GM12878 (cell line): Measurements from ENCODE around the gene SPEM2. TPM values are rescaled to one million over a fixed set of nuclear protein-coding genes. Genes with fewer than 3 reads are reported as not detected.

Source experiments
- ATAC-seq: fragments of 200-7000 bp; cut with Tn5 transposase; 3 replicates; pipeline ENCODE4 v1.9.1; 2020; ENCODE audit warnings: mild to moderate bottlenecking, moderate library complexity
- BruUV-seq: library from RNA; stranded (reverse); fragments of 400-500 nt; replicated peaks from 2 replicates; lab custom pipeline; 2021; lab: Mats Ljungman, UMichigan
- CTCF ChIA-PET: fragments of 300-600 bp; sonication (Branson Sonifier 250); formaldehyde crosslinking; extraction: SDS; loops from one replicate; lab custom pipeline; 2021; ENCODE audit warnings: inconsistent platforms; lab: Yijun Ruan, JAX
- POLR2A ChIA-PET: fragments of 350-600 bp; formaldehyde crosslinking; extraction: SDS; loops from one replicate; lab custom pipeline; 2021; ENCODE audit warnings: inconsistent platforms; lab: Charles Lee
- RAD21 ChIA-PET: fragments of 300-600 bp; sonication (Branson Sonifier 250); formaldehyde crosslinking; loops from one replicate; lab custom pipeline; 2023; ENCODE audit warnings: antibody characterized with exemption; ENCODE audit not compliant: unreplicated experiment; lab: Charles Lee
- SMC1A ChIA-PET: fragments of 300-600 bp; sonication (Branson Sonifier 250); formaldehyde crosslinking; loops from one replicate; lab custom pipeline; 2023; ENCODE audit not compliant: unreplicated experiment, uncharacterized antibody; lab: Charles Lee
- DNase-seq: peaks from one replicate; pipeline ENCODE4 v3.0.0-alpha.2; 2011; ENCODE audit warnings: low read depth, low spot score
- FAIRE-seq: peaks from 3 replicates; lab custom pipeline; 2011; peaks lifted over from hg19 to GRCh38; lab: Jason Lieb, UNC
- H2AFZ ChIP-seq: 2 replicates; pipeline ENCODE4 v1.6.0; 2011; ENCODE audit warnings: low read depth, low read length, control low read depth; ENCODE audit not compliant: control insufficient read depth
- H3K27ac ChIP-seq: 2 replicates; pipeline ENCODE4 v1.5.1; 2011; ENCODE audit warnings: control low read depth; ENCODE audit not compliant: control insufficient read depth, insufficient read depth
- H3K27me3 ChIP-seq, 2 experiments: replicated peaks in 1 of 2; 2 replicates each; pipeline versions ENCODE4 v1.6.0 to v1.6.1; 2011; ENCODE audit warnings: low read length in 1 of 2; ENCODE audit not compliant: control insufficient read depth in 2 of 2, insufficient read depth in 2 of 2
- H3K36me3 ChIP-seq, 2 experiments: 2 replicates each; pipeline ENCODE4 v1.5.1; 2011; ENCODE audit warnings: low read length in 1 of 2; ENCODE audit not compliant: control insufficient read depth in 2 of 2, insufficient read depth in 2 of 2
- H3K4me1 ChIP-seq: 2 replicates; pipeline ENCODE4 v1.6.1; 2011; ENCODE audit warnings: mild to moderate bottlenecking, low read length, moderate library complexity, mixed read lengths; ENCODE audit not compliant: control insufficient read depth, insufficient read depth
- H3K4me2 ChIP-seq: 2 replicates; pipeline ENCODE4 v1.6.0; 2011; ENCODE audit warnings: control low read depth; ENCODE audit not compliant: control insufficient read depth, insufficient read depth
- H3K4me3 ChIP-seq: fragments of 200-600 bp; sonication (generic); 2 replicates; pipeline ENCODE4 v1.5.1; 2016
- H3K79me2 ChIP-seq: 2 replicates; pipeline ENCODE4 v1.6.0; 2011; ENCODE audit warnings: low read length; ENCODE audit not compliant: control insufficient read depth, insufficient read depth
- H3K9ac ChIP-seq: 2 replicates; pipeline ENCODE4 v1.8.0; 2011; ENCODE audit warnings: low read length, control low read depth, mixed read lengths; ENCODE audit not compliant: control insufficient read depth, insufficient read depth
- H3K9me3 ChIP-seq: replicated peaks from 3 replicates; pipeline ENCODE4 v1.5.1; 2011; ENCODE audit warnings: mild to moderate bottlenecking, low read length; ENCODE audit not compliant: control insufficient read depth, insufficient read depth
- H4K20me1 ChIP-seq: 2 replicates; pipeline ENCODE4 v1.6.0; 2011; ENCODE audit not compliant: control insufficient read depth, insufficient read depth
- E4F1 ChIP-seq: fragments of 450-650 bp; IDR thresholded peaks from 2 replicates; pipeline ENCODE4 v1.6.1; 2018; ENCODE audit warnings: borderline replicate concordance, mild to moderate bottlenecking; ENCODE audit not compliant: partially characterized antibody
- NBN ChIP-seq: fragments of 450-650 bp; IDR thresholded peaks from 2 replicates; pipeline ENCODE4 v1.6.1; 2016
- NFYB ChIP-seq: IDR thresholded peaks from 2 replicates; pipeline ENCODE4 v1.6.1; 2011; ENCODE audit warnings: low read depth, mild to moderate bottlenecking, low read length, improper control_type of control experiment, moderate library complexity; ENCODE audit not compliant: insufficient read depth
- NR2F1 ChIP-seq: fragments of 450-650 bp; conservative IDR thresholded peaks from 2 replicates; pipeline ENCODE4 v1.6.1; 2017; ENCODE audit warnings: mild to moderate bottlenecking
- POLR2AphosphoS5 ChIP-seq: IDR thresholded peaks from 2 replicates; pipeline ENCODE4 v1.6.1; 2011; ENCODE audit warnings: mild to moderate bottlenecking, low read length, inconsistent platforms
- TBL1XR1 ChIP-seq: IDR thresholded peaks from 2 replicates; pipeline ENCODE4 v1.6.1; 2012; ENCODE audit warnings: low read depth, low read length, improper control_type of control experiment
- WGBS: methylation state at CpG from one replicate; pipeline ENCODE4 v1.1.6; 2016; ENCODE audit warnings: low lambda C conversion rate; ENCODE audit not compliant: insufficient replicate concordance, insufficient coverage; ENCODE audit errors: missing lambda C conversion rate; 5-methylcytosine and 5-hydroxymethylcytosine counted together
- in situ Hi-C: fragments of 300-500 bp; cut with MboI; formaldehyde crosslinking; loops from 9 replicates; pipeline ENCODE4 v1.14.3; 2018; ENCODE audit warnings: mixed read lengths
- intact Hi-C: fragments of 100-400 bp; cut with micrococcal nuclease; formaldehyde crosslinking; loops from one replicate; pipeline ENCODE4 v1.14.2; 2022; ENCODE audit not compliant: unreplicated experiment
- polyA plus RNA-seq, 11 experiments: library from polyadenylated mRNA; depleted of rRNA in 4 of 11; unstranded in 6 of 11; stranded (reverse) in 5 of 11; fragments of >200 nt; fragmentation: Nextera tagmentation in 4 of 11; fragmentation: Illumina TruSeq in 1 of 11; extraction: Ambion mirVana in 4 of 11; extraction: Trizol in 1 of 11; gene quantifications; 1 replicate in 1 of 11; 2 replicates in 10 of 11; pipeline versions ENCODE4 v1.2.1 to v1.2.3, GENCODE V29; 2011 to 2016; ENCODE audit warnings: inconsistent platforms in 2 of 11, missing spikeins in 2 of 11, low read depth in 1 of 11
- total RNA-seq, 4 experiments: library from RNA; depleted of rRNA in 3 of 4; stranded (reverse); fragments of >200 nt in 3 of 4; fragmentation: Illumina TruSeq in 1 of 4; extraction: Trizol in 1 of 4; gene quantifications; 2 replicates each; pipeline versions ENCODE4 v1.2.1 to v1.2.3, GENCODE V29; 2013 to 2021

The SPEM2 gene
- total and polyA plus RNA-seq, 10 of the 15 experiments (the other 5 are each of a cell fraction or from before 2014, with no cell fraction given), result not detected

GRCh38 chr17:7407485-7408251, 17.7 kb upstream of the SPEM2 start, which contains the start of gene NLGN2:
Gene NLGN2 (plus strand): TSS chr17:7407845. CDS start chr17:7408256, 411 bp downstream.
- WGBS, result 55% methylated on average over 4 of the region's 12 CpGs
- Histone ChIP-seq H3K36me3 (no peaks in the 10 kb centered on the region), H3K79me2 (peaks cover 2% of the 10 kb centered on the region), H3K27me3 (peaks cover 0 to 6% of the 10 kb centered on the region in 2 experiments; a peak in 2 of 4 replicates), H3K4me1 (peaks cover 3% of the 10 kb centered on the region; the same call in 1 of the 2 replicates), H3K9ac (no peak within 1 kb of the TSS), H3K27ac (no peak within 1 kb of the TSS), H4K20me1 (no peaks in the 10 kb centered on the region), H2AFZ (no peak within 1 kb of the TSS), H3K4me2 (no peak within 1 kb of the TSS), H3K4me3 (no peak within 1 kb of the TSS), H3K9me3 (no peaks in the 10 kb centered on the region)
- CTCF ChIA-PET, result no interaction called here
- no peak for FAIRE-seq
- DNase-seq, result no peak
- TF ChIP-seq TBL1XR1 (no peak), NFYB (no peak), POLR2AphosphoS5 (no peak), NBN (no peak), NR2F1 (no peak), E4F1 (no peak)
- POLR2A ChIA-PET, result interaction anchor here (1.4 kb wide), 1 partner anchor 11 kb away, joined by 3 read pairs; no protein-coding TSS in a partner anchor
- no peak for ATAC-seq
- in situ Hi-C loops, result no loop called here
- intact Hi-C loops, result no loop called here
- SMC1A ChIA-PET, result no interaction called here
- RAD21 ChIA-PET, result no interaction called here
- BruUV-seq, result no TSS peak
